ENCODE measurements around the gene HDAC4. TPM values are rescaled to one million over a fixed set of nuclear protein-coding genes. Genes with fewer than 3 reads are reported as not detected.

Gene HDAC4
- total RNA-seq, 5 donors from 2014 or later (not counting 1 experiment from before 2014, with no cell fraction given), result 44.8 to 80.2 (median 60.9) TPM

- ChIA-PET CTCF (no interaction called here), POLR2A (no interaction called here)
- Mint-ChIP-seq H3K4me1 (peaks cover 40 to 52% (median 51%) of the 10 kb centered on the region in 3 donors), H3K9me3 (no peaks in the 10 kb centered on the region), H3K36me3 (peaks cover 3% of the 10 kb centered on the region), H3K27me3 (no peaks in the 10 kb centered on the region), H3K4me3 (peak overlapping the region; percentile 24 to 62 (median 32)), H3K27ac (peak overlapping the region; percentile 23 to 44)
- Histone ChIP-seq H3K4me1 (ENCODE audit: control insufficient read depth in 1 of 2, extremely low read depth in 1 of 2, insufficient read depth in 2 of 2, low read length in 2 of 2) (peaks cover 40 to 46% of the 10 kb centered on the region in 2 experiments), H3K27ac (ENCODE audit: low read length) (no peak overlapping the region), H3K9me3 (no peaks in the 10 kb centered on the region), H3K36me3 (ENCODE audit: control insufficient read depth in 2 of 2, extremely low read depth in 1 of 2, insufficient read depth in 1 of 2, low read length in 1 of 2) (peaks cover 0 to 6% of the 10 kb centered on the region in 2 donors), H3K4me3 (ENCODE audit: control insufficient read depth in 1 of 2, extremely low read depth in 1 of 2, low read length in 1 of 2) (no peak overlapping the region), H3K27me3 (replicated peaks in 1 of 2; ENCODE audit: control insufficient read depth in 2 of 2, extremely low read depth in 1 of 2, insufficient read depth in 2 of 2, low read length in 1 of 2) (no peaks in the 10 kb centered on the region)
- no peak for ATAC-seq (replicated peaks in 1 of 4)
- WGBS (ENCODE audit: insufficient coverage), result 97% methylated on average over 20 of the region's 24 CpGs
- peak in 1 of 35 experiments; percentile 1 for DNase-seq
Observed at GRCh38 chr2:239331560-239331959, 69.3 kb downstream of the HDAC4 start.

- Mint-ChIP-seq H3K27me3 (no peaks in the 10 kb centered on the region), H3K4me1 (peaks cover 46 to 59% (median 51%) of the 10 kb centered on the region in 3 donors), H3K9me3 (no peaks in the 10 kb centered on the region), H3K4me3 (peak overlapping the region; percentile 43 to 62 (median 43)), H3K27ac (peak overlapping the region in 1 of 2 donors; percentile 44), H3K36me3 (peaks cover 3% of the 10 kb centered on the region)
- Histone ChIP-seq H3K27ac (ENCODE audit: low read length) (no peak overlapping the region), H3K36me3 (ENCODE audit: control insufficient read depth in 2 of 2, extremely low read depth in 1 of 2, insufficient read depth in 1 of 2, low read length in 1 of 2) (peaks cover 0 to 6% of the 10 kb centered on the region in 2 donors), H3K9me3 (no peaks in the 10 kb centered on the region), H3K4me3 (ENCODE audit: control insufficient read depth in 1 of 2, extremely low read depth in 1 of 2, low read length in 1 of 2) (no peak overlapping the region), H3K4me1 (ENCODE audit: control insufficient read depth in 1 of 2, extremely low read depth in 1 of 2, insufficient read depth in 2 of 2, low read length in 2 of 2) (peaks cover 46 to 47% of the 10 kb centered on the region in 2 experiments), H3K27me3 (replicated peaks in 1 of 2; ENCODE audit: control insufficient read depth in 2 of 2, extremely low read depth in 1 of 2, insufficient read depth in 2 of 2, low read length in 1 of 2) (no peaks in the 10 kb centered on the region)
- no peak for ATAC-seq (replicated peaks in 1 of 4)
- WGBS (ENCODE audit: insufficient coverage), result 87% methylated on average over 10 of the region's 14 CpGs
- ChIA-PET POLR2A (no interaction called here), CTCF (no interaction called here)
- peak in 2 of 35 experiments; percentile 5 to 7 for DNase-seq
Observed at GRCh38 chr2:239330836-239331235, 70.0 kb downstream of the HDAC4 start.

- Histone ChIP-seq H3K4me1 (ENCODE audit: control insufficient read depth in 1 of 2, extremely low read depth in 1 of 2, insufficient read depth in 2 of 2, low read length in 2 of 2) (peaks cover 47 to 49% of the 10 kb centered on the region in 2 experiments), H3K36me3 (ENCODE audit: control insufficient read depth in 2 of 2, extremely low read depth in 1 of 2, insufficient read depth in 1 of 2, low read length in 1 of 2) (peaks cover 0 to 6% of the 10 kb centered on the region in 2 donors), H3K9me3 (no peaks in the 10 kb centered on the region), H3K27ac (ENCODE audit: low read length) (no peak overlapping the region), H3K4me3 (ENCODE audit: control insufficient read depth in 1 of 2, extremely low read depth in 1 of 2, low read length in 1 of 2) (no peak overlapping the region), H3K27me3 (replicated peaks in 1 of 2; ENCODE audit: control insufficient read depth in 2 of 2, extremely low read depth in 1 of 2, insufficient read depth in 2 of 2, low read length in 1 of 2) (no peaks in the 10 kb centered on the region)
- H3K27ac Mint-ChIP-seq, result no peak overlapping the region
- 96% methylated on average over 13 of the region's 15 CpGs for WGBS (ENCODE audit: insufficient coverage)
- ATAC-seq (replicated peaks in 1 of 4), result no peak
- H3K36me3 Mint-ChIP-seq, result peaks cover 5% of the 10 kb centered on the region
- H3K9me3 Mint-ChIP-seq, result no peaks in the 10 kb centered on the region
- peak in 2 of 35 experiments; percentile 6 to 18 for DNase-seq
- H3K4me3 Mint-ChIP-seq, result peak overlapping the region in 1 of 3 donors; percentile 62
- H3K27me3 Mint-ChIP-seq, result no peaks in the 10 kb centered on the region
- CTCF ChIA-PET, result no interaction called here
- POLR2A ChIA-PET, result no interaction called here
- peaks cover 46 to 61% (median 49%) of the 10 kb centered on the region in 3 donors for H3K4me1 Mint-ChIP-seq
Observed at GRCh38 chr2:239329972-239330572, 70.7 kb downstream of the HDAC4 start.

- WGBS (ENCODE audit: insufficient coverage), result 95% methylated on average over 4 of the region's 12 CpGs
- CTCF ChIA-PET, result interaction anchor here (0.6 kb wide), 3 partner anchors 57 to 66 kb away, joined by 3 to 4 read pairs (median 4); no protein-coding TSS in a partner anchor
- ATAC-seq (replicated peaks in 1 of 4) (no peak), DNase-seq (peak in 2 of 35 experiments; percentile 10 to 12)
- Mint-ChIP-seq H3K9me3 (no peaks in the 10 kb centered on the region), H3K27ac (no peak overlapping the region), H3K4me1 (peaks cover 52 to 67% (median 56%) of the 10 kb centered on the region in 3 donors), H3K36me3 (peaks cover 10% of the 10 kb centered on the region), H3K27me3 (no peaks in the 10 kb centered on the region), H3K4me3 (no peak overlapping the region)
- Histone ChIP-seq H3K27ac (ENCODE audit: low read length) (no peak overlapping the region), H3K27me3 (replicated peaks in 1 of 2; ENCODE audit: control insufficient read depth in 2 of 2, extremely low read depth in 1 of 2, insufficient read depth in 2 of 2, low read length in 1 of 2) (no peaks in the 10 kb centered on the region), H3K9me3 (no peaks in the 10 kb centered on the region), H3K36me3 (ENCODE audit: control insufficient read depth in 2 of 2, extremely low read depth in 1 of 2, insufficient read depth in 1 of 2, low read length in 1 of 2) (peaks cover 0 to 6% of the 10 kb centered on the region in 2 donors), H3K4me3 (ENCODE audit: control insufficient read depth in 1 of 2, extremely low read depth in 1 of 2, low read length in 1 of 2) (no peak overlapping the region), H3K4me1 (ENCODE audit: control insufficient read depth in 1 of 2, extremely low read depth in 1 of 2, insufficient read depth in 2 of 2, low read length in 2 of 2) (peaks cover 51 to 55% of the 10 kb centered on the region in 2 experiments)
- POLR2A ChIA-PET, result no interaction called here
Observed at GRCh38 chr2:239329284-239329971, 71.4 kb downstream of the HDAC4 start.

GRCh38 chr2:239328351-239329191, 72.2 kb downstream of the HDAC4 start:
- DNase-seq, result peak in 3 of 35 experiments; percentile 11 to 23 (median 22)
- Histone ChIP-seq H3K36me3 (ENCODE audit: control insufficient read depth in 2 of 2, extremely low read depth in 1 of 2, insufficient read depth in 1 of 2, low read length in 1 of 2) (peaks cover 0 to 6% of the 10 kb centered on the region in 2 donors), H3K4me3 (ENCODE audit: control insufficient read depth in 1 of 2, extremely low read depth in 1 of 2, low read length in 1 of 2) (no peak overlapping the region), H3K27ac (ENCODE audit: low read length) (peak overlapping the region; percentile 78), H3K4me1 (ENCODE audit: control insufficient read depth in 1 of 2, extremely low read depth in 1 of 2, insufficient read depth in 2 of 2, low read length in 2 of 2) (peaks cover 56 to 64% of the 10 kb centered on the region in 2 experiments), H3K27me3 (replicated peaks in 1 of 2; ENCODE audit: control insufficient read depth in 2 of 2, extremely low read depth in 1 of 2, insufficient read depth in 2 of 2, low read length in 1 of 2) (no peaks in the 10 kb centered on the region), H3K9me3 (no peaks in the 10 kb centered on the region)
- H3K4me3 Mint-ChIP-seq, result peak overlapping the region in 1 of 3 donors; percentile 73
- ChIA-PET POLR2A (interaction anchor here in 1 of 2 donors (0.5 kb wide), 1 partner anchor 1723 kb away, joined by 3 read pairs; no protein-coding TSS in a partner anchor), CTCF (interaction anchor here (0.6 to 1.1 kb wide), 4 partner anchors 54 to 67 kb away, joined by 3 to 4 read pairs (median 4); no protein-coding TSS in a partner anchor)
- no peaks in the 10 kb centered on the region for H3K27me3 Mint-ChIP-seq
- WGBS (ENCODE audit: insufficient coverage), result 86% methylated on average over 11 of the region's 19 CpGs
- no peak for ATAC-seq (replicated peaks in 1 of 4)
- H3K4me1 Mint-ChIP-seq, result peaks cover 61 to 75% (median 63%) of the 10 kb centered on the region in 3 donors
- peaks cover 10% of the 10 kb centered on the region for H3K36me3 Mint-ChIP-seq
- no peaks in the 10 kb centered on the region for H3K9me3 Mint-ChIP-seq
- peak overlapping the region; percentile 91 to 93 for H3K27ac Mint-ChIP-seq

Measured in T-cell (primary cell).